Measurements from ENCODE around the gene NAA16.
"Not testable (repeated sequence)": the region's sequence is repeated elsewhere in the genome, so short reads cannot be mapped to it uniquely, and the experiment has no call there.

NAA16 gene

GRCh38 chr13:41310963-41311405 lies at the start of gene NAA16:
NAA16 (plus strand) TSS chr13:41311267; CDS start chr13:41311529, 262 bp downstream.
- peak; percentile 90 for DNase-seq (ENCODE audit: low spot score)
- no peak for FAIRE-seq

GRCh38 chr13:41263261-41263971 lies 47.7 kb upstream of the NAA16 start, which contains the start of gene MTRF1:
MTRF1 (minus strand) TSS chr13:41263576; CDS start chr13:41260907, 2,669 bp downstream.
- FAIRE-seq = no peak

DNA sequence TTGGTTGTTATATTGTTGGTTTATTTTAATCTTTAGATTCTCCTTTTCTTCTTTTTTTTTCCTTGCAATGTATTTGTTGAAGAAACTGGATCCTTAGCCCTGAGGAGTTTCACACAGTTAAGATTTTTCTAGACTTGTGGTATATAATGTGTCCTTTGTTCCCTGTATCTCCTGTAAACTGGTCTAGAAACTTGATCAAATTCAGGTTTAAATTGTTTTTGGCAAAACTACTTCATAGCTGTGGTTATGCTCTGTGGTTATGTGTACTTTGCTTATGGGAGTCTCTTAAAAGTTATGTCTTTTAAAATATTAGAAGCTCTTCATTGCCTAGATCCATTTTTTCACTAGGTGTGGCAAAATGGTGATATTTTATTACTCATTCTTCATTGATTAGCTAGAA lies 44.0 kb upstream of the NAA16 start:
- FAIRE-seq = no peak
- peak; percentile 4 for DNase-seq (ENCODE audit: low spot score)

More at GRCh38 chr13:41263261-41263971, 47.7 kb upstream of the NAA16 start, which contains the start of gene MTRF1:
- DNase-seq (ENCODE audit: low spot score) = peak; percentile 82

DNA sequence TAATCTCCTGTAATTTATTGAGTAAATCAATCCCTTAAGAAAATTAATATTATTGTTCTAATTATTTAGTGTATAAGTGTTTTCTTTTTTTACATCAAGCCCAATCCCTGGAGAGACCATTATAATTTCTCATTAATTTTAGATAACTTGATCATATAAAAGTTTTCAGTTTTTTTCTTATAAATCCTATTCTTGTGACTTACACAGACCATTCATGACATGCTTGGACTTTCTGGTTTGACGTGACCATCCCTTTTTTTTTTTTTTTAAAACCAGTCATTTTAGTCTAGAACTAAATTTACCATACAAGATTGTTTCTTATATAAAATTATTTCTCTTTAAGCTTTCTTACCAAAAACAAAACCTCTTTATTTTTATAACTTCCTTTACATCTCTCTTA lies 42.3 kb upstream of the NAA16 start:
- no peak for FAIRE-seq
- DNase-seq (ENCODE audit: low spot score) = no peak

GRCh38 chr13:41271456-41272285 lies 39.4 kb upstream of the NAA16 start:
- FAIRE-seq (no peak), DNase-seq (ENCODE audit: low spot score) (no peak)

DNA sequence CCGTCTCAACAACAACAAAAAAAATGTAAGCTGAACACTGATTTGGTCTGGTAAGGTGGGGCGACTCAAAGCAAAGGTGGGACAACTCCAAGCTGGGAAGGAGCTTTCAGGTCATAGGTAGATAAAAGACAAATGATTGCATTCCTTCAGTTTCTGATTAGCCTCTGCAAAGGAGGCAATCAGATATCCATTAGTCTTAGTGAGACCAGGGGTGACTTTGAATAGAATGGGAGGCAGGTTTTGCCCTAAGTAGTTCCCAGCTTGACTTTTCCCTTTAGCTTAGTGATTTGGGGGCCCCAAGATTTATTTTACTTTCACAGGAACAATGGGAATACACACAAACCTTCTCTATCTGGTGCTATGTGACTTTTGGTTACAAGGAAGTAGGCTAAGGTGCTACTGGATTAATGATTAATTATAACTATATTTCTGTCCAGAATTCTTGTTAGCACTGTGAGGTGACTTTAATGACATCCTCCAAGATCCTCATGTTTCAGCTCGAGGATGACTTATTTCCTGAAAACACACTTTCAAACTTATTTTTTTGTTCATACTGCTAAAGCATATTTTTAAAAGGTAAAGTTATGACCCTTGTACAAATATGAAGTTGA lies 37.1 kb upstream of the NAA16 start:
- FAIRE-seq (no peak), DNase-seq (ENCODE audit: low spot score) (no peak)

DNA sequence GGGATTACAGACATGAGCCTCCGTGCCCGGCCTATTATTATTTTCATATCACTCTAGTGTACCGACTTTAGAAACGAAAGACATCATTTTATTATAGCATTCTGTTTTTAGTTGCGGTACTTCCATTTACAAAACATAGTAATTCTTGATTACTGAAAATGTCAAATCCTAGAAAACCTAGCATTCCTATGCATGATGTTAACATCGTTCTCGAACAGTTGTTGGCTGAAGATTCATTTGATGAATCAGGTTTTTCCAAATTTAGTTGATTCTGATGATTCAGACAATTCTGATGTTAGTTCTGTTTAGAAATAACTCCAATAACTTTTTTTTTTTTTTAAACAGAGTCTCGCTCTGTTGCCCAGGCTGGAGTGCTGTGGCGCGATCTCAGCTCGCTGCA lies 36.2 kb upstream of the NAA16 start:
- DNase-seq (ENCODE audit: low spot score) (no peak), FAIRE-seq (no peak)

DNA sequence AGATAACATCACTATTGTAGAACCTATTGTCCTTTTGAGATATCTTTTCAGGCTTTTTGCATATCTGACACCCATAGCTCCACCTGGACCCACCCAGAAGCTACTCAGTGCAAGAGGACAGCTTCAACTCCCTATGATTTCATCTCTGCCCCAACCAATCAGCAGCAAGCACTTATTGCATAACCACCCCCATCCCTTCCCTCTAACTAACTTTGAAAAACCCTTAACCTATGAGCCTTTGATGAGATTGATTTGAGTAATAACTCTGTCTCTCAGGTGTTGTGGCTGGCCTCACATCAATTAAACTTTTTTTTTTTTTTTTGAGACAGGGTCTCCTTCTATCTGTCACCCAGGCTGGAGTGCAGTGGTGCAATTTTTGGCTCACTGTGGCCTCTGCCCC lies 34.2 kb upstream of the NAA16 start:
- DNase-seq (ENCODE audit: low spot score) = no peak
- no peak for FAIRE-seq

DNA sequence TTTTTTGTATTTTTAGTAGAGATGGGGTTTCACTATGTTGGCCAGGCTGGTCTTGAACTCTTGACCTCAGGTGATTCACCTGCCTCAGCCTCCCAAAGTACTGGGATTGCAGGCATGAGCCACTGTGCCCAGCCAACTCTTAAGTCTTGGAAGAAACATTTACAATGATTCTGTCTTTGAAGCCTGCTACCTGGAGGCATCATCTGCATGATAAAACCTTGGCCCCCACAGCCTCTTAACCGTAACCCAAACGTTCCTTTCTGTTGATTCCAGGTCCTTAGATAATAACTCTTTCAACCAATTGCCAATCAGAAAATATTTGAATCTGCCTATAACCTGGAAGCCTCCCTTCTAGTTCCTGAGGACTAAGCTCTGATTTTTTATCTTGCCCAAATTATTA lies 31.9 kb upstream of the NAA16 start:
- not testable (repeated sequence) for FAIRE-seq

GRCh38 chr13:41282129-41282571 lies 28.9 kb upstream of the NAA16 start:
- no peak for FAIRE-seq
- DNase-seq (ENCODE audit: low spot score) = no peak

More for the DNA sequence above, 31.9 kb upstream of the NAA16 start:
- DNase-seq (ENCODE audit: low spot score) = not testable (repeated sequence)

- DNase-seq (ENCODE audit: low spot score) (peak; percentile 6), FAIRE-seq (no peak)
Observed at GRCh38 chr13:41284512-41285288, 26.4 kb upstream of the NAA16 start.

DNA sequence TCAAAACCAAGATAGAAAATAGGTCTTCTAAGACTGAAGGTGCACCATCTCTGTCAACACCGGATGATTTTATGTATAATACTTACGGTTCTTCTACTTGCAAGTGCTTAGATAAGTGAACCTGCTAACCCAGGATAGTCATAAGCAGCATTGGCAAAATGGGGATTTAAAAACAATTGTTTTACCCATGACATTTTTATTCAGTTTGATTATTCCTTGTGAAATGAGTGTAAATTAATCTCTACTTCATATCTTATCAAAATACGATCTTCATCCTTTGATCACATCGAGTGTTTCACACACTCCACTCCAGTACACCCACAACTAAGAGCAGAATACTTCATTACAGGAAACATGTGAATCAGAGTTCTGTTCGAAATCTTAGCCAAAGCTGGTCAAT lies 24.7 kb upstream of the NAA16 start:
- no peak for DNase-seq (ENCODE audit: low spot score)
- no peak for FAIRE-seq

GRCh38 chr13:41289463-41289881 lies 21.6 kb upstream of the NAA16 start:
- DNase-seq (ENCODE audit: low spot score) = no peak
- no peak for FAIRE-seq

DNA sequence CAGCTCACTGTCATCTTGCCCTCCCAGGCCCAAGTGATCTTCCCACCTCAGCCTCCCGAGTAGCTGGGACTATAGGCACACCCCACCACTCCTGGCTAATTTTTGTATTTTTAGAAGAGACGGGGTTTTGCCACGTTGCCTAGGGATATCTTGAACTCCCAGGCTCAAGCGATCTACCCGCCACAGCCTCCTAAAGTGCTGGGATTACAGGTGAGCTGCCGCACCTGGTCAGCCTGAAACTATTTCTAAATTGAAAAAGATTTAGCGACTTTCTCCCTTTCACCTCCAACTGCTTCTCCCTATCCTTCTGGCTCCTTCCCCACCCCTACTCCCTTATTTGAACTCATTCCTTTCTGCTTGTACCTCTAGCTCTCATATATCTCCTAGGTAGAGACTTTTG lies 19.8 kb upstream of the NAA16 start:
- FAIRE-seq = no peak
- DNase-seq (ENCODE audit: low spot score) = no peak

- FAIRE-seq = no peak
Observed at GRCh38 chr13:41293272-41293671, 17.8 kb upstream of the NAA16 start.

DNA sequence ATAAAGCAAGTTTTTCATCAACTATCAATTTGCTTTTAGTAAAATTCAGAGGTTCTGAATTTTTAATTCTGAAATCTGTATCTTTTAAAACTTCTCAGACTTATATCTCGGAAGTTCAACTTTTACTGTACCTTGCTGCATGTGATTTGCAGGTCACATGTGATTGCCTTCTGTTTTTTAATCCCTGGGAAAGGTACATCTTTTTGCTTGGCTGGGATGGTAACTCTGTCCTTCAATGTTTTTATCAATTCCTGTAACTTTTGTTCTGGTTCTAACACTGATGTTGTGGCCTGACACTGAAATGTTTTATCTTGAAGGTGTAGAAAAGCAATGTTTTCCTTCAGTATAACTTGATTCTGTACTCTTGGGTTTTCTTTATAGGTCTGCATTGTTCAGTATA lies 16.2 kb upstream of the NAA16 start:
- DNase-seq (ENCODE audit: low spot score) = no peak
- no peak for FAIRE-seq

More at GRCh38 chr13:41293272-41293671, 17.8 kb upstream of the NAA16 start:
- DNase-seq (ENCODE audit: low spot score) = no peak

- DNase-seq (ENCODE audit: low spot score) (no peak), FAIRE-seq (no peak)
Observed at GRCh38 chr13:41295973-41296372, 15.1 kb upstream of the NAA16 start.

DNA sequence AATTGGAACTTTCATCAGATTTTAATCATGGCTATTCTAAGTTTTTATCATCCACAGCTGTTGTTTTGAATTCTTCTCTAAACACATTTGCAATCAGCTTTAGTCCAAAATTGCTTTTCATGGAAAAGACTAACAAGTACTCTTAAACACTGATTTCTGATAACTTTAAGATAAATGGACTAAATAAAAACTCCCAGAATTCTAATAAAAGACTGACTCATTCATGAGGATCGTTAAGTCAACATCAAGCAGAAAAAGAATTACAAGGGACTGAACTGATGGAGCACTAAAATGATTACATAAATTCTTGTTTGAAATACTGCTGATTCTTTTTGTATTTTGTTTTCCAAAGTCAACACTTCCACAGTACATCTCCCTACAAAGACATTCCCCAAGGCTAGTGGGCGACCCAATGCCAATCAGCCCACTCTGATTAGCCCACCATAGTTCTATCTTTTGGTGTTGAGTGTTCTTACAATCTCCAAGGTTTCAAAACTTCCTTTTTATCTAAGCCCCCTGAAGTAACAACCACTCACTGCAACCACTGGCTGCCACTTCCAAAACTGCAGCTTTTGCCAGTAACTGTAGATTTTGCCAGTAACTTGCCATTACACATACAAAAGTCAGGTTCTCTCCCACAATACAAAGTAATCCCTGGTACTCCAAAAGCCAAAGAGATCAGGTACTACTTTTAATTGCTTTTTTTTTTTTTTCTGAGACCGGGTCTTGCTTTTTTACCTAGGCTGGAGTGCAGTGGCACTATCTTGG lies 14.0 kb upstream of the NAA16 start:
- FAIRE-seq (no peak), DNase-seq (ENCODE audit: low spot score) (no peak)

DNA sequence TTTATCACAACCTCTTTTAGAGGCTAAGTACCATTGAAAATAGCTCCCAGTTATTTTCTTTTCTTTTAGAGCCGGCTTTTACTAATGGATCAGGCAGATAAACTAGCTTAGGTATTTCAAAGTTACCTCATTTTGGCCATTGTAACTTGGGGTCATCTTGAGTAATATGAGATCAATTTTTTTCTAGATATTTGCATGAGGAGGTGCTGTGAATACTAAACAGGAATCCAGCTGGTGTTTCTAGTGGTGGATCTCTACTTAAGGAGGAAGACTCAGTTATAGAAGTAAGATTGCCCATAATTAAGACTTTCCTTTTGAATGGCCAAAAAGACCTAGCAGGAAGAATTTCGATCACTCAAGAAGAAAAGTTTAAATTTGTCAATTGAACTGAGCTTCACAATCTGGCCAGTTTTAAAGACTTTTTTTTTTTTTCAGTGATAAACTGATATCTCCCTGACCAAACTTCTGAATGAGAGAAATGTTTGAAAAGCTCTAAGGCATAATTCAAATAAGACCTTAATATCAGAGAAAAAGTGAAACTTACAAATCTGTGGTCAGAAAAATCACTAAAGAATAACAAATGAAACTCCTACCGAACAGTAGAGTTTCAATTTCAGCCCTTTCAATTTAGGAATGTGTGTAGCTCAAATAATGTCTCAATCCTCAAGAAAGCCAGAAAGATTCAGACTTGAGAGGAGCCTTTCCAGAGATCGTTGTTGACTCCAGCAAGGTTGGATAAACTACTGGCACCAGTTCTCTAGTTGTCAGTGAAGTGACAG lies 11.6 kb upstream of the NAA16 start:
- FAIRE-seq = no peak
- DNase-seq (ENCODE audit: low spot score) = no peak

Data from urothelium cell line (cell line).